KOPT-K1 (cell line): Measurements from ENCODE around the gene ZFP82.
A peak's percentile ranks its signal among the peaks of the same experiment; 100 is the strongest.

Source experiments
- H3K27ac ChIP-seq: fragments of 200-600 bp; sonication (generic); 2 replicates; pipeline ENCODE4 v1.5.1; 2016; ENCODE audit warnings: antibody characterized with exemption, mild to moderate bottlenecking, low read depth, low read length; ENCODE audit not compliant: poor library complexity, severe bottlenecking
- H3K36me3 ChIP-seq: fragments of 200-600 bp; sonication (generic); 2 replicates; pipeline ENCODE4 v1.5.1; 2017; ENCODE audit warnings: antibody characterized with exemption, mild to moderate bottlenecking, low read length, moderate library complexity; ENCODE audit not compliant: insufficient read depth
- H3K9me3 ChIP-seq: fragments of 200-600 bp; sonication (generic); 2 replicates; pipeline ENCODE4 v1.5.1; 2017; ENCODE audit warnings: antibody characterized with exemption, low read length, mild to moderate bottlenecking; ENCODE audit not compliant: insufficient read depth, poor library complexity, severe bottlenecking

The ZFP82 gene

DNA sequence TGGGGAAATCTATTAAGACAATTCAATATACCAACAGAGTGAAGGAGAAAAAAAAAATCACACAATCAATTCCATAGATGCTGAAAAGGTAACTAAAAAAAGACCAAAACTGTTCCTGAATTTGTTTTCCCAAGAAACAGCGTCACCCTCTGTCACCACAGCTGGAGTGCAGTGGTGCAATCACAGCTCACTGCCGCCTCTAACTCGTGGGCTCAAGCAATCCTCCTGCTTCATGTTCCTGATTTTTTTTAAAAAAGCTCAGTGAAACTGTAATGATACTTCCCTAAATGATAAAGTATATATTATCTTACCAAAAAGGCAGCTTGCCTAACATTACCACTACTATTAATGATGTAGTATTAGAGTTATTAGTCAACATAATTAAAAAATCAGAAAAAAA, 19.9 kb downstream of the ZFP82 start:
- Histone ChIP-seq H3K36me3 (peaks cover 99% of the 10 kb centered on the region), H3K27ac (no peak overlapping the region), H3K9me3 (peaks cover 99% of the 10 kb centered on the region)

DNA sequence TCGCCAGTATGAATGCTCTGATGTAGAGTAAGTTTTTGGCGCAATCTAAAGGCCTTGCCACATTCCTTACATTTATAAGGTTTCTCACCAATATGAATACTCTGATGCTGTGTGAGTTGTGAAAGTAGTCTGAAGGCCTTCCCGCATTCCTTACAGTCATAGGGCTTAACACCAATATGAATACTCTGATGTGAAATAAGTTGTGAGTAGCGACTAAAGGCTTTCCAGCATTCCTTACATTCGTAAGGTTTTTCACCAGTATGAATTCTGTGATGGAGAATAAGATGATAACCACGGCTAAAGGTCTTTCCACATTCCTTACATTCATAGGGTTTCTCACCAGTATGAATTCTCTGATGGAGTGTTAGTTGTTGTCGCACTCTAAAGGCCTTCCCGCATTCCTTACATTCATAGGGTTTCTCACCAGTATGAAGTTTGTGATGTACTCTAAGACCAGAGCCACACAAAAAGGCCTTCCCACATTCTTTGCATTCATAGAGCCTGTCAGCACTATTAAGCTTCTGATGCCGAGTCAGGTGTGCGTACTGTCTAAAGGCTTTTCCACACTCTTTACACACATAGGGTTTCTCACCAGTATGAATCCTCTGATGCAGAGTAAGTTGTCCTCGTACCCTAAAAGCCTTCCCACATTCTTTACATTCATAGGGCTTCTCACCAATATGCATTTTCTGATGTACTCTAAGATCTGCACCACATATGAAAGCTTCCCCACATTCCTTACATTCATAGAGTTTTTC, 25.3 kb downstream of the ZFP82 start:
- no peak overlapping the region for H3K27ac ChIP-seq
- peaks cover 81% of the 10 kb centered on the region for H3K36me3 ChIP-seq
- H3K9me3 ChIP-seq: peaks cover 94% of the 10 kb centered on the region

DNA sequence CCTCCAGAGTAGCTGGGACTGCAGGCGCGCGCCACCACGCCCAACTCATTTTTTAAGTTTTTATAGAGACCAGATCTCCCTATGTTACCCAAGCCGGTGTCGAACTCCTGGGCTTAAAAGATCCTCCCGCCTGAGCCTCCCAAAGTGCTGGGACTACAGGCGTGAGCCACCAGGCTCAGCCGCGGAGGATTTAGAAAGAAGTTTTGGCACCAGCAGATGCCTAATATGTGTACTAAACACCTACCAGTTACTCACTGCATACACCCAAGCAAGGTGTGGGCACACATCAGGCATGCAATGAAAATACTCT, 39.0 kb downstream of the ZFP82 start:
- H3K9me3 ChIP-seq: peaks cover 7% of the 10 kb centered on the region
- H3K36me3 ChIP-seq: no peaks in the 10 kb centered on the region
- peak overlapping the region; percentile 67 for H3K27ac ChIP-seq

DNA sequence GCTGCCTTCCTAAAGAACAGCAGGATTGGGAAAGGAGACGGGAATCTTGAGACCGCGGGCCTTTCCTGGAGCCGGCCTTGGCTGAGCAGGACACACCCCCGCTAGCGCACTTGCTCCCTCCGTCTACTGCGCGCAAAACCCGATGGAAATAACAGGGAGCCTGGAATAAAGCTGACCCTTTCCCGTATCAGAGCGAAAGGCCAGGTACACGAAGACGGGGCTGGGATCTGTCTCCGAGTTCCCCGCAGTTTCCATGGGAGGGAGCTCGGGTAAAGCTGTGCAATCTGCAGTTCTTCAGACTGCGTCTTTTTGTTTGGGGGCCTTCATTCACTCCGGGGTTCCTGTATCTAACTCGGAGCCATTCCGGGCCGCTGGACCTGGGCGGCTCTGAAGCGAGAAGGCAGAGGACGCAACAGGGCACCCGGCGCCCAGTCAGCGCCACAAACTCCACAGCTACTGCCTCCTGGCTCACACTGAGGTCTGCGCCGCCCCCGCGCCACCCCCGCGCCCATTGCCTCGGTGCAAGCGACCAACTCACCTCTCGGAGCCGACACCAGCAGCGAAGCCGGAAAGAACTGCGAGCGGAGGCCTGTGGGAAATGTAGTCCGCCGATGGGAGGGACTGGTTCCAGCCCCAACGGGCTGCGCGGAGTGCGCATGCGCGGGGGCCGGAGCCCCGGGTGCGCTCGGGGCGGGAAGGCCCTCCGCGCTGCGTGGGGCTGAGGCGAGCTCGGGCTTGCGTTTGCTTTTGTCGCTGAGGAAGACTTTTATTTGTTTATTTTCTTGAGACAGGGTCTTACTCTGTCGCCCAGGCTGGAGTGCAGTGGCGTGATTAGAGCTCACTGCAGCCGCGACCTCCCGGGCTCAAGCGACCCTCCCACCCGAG, 39.6 kb downstream of the ZFP82 start, which contains the start of gene ZFP14:
Gene ZFP14 (minus strand): TSS at position 577 of the 885 bp plus-strand sequence. CDS start 11,309 bp downstream, outside the sequence.
- Histone ChIP-seq H3K36me3 (no peaks in the 10 kb centered on the region), H3K9me3 (peaks cover 10% of the 10 kb centered on the region), H3K27ac (peak within 1 kb of the TSS; percentile 67)

DNA sequence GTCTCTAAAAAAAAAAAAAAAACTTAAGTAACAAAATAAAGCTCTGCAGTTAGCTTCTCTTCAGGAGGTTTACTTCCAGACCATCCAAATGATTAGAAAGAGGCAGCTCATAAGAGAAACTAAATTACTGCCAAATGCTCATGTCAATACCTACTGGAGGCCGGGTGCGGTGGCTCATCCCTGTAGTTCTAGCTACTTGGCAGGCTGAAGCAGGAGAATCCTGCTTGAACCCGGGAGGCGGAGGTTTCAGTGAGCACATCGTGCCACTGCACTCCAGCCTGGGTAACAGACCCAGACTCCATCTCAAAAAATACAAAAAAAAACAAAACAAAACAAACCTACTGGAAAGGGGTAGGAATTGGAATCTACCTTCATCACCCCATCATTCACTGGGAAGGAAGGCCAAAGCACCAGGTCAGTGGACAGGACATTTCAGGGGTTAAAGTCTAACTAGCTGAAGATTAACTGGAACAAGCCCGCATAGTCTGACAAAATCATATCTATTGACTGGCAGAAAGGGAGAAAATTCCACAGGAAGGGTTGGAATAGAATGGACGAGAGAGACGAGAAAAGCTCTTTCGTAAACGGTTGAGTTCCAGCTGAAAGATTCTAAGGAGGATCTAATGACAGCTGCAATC, 40.8 kb downstream of the ZFP82 start:
- no peak overlapping the region for H3K27ac ChIP-seq
- peaks cover 15% of the 10 kb centered on the region for H3K9me3 ChIP-seq
- 0 out of 2 replicates have a peak, but pooled peaks cover 4% of the 10 kb centered on the region for H3K36me3 ChIP-seq

DNA sequence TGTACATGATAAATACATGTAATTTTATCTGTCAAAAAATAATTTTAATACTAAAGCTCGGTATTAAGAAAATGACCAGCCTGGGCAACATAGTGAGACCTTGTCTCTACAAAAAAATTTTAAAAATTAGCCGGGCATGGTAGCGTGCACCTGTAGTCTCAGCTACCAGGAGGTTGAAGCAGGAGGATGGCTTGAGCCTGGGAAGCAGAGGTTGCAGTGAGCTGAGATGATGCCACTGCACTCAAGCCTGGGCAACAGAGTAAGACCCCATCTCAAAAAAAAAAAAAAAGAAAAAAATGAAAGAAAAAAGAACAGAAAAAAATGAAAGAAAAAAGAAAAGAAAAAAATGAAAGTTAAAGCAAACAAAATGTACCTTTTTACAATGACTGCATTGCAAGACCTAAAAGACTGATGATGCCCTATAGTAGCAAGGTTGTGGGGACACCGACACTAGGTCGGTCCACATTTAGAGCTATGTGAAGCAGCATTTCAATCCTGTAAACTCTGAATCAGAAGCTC, 44.7 kb downstream of the ZFP82 start:
- Histone ChIP-seq H3K9me3 (peaks cover 38% of the 10 kb centered on the region), H3K36me3 (peaks cover 16% of the 10 kb centered on the region; the same call in 1 of the 2 replicates), H3K27ac (no peak overlapping the region)

DNA sequence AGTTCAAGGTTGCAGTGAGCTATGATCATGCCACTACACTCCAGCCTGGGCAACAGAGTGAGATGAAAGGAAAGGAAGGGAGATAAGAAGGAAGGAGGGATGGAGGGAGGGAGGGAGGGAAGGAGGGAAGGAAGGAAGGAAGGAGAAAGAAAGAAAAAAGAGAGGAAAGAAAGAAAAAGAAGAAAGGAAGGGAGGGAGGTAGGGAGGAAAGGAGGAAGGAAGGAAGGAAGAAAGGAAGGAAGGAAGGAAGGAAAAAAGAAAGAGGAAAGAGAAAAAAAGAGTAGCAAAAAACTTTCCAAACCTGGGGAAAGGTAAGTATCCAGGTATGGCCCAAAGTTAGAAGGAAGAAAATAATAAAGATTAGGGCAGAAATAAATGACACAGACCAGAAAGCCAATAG, 46.6 kb downstream of the ZFP82 start:
- H3K9me3 ChIP-seq: peaks cover 38% of the 10 kb centered on the region
- H3K36me3 ChIP-seq: peaks cover 30% of the 10 kb centered on the region
- no peak overlapping the region for H3K27ac ChIP-seq

DNA sequence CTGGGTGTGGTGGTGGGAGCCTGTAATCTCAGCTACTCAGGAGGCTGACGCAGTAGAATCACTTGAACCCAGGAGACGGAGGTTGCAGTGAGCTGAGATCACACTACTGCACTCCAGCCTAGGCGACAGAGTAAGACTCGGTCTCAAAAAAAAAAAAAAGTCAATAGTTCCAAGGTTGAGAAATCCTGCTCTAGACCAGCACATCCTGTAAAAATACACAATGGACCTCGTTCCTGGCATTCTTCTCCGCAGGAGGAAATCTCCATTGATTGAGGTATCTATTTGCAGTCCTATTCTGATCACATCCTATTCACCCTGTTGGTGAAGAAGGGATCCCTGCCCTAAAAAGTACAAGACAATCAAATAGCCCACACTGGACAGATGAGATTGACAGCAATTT, 54.6 kb downstream of the ZFP82 start:
- Histone ChIP-seq H3K9me3 (peaks cover 25% of the 10 kb centered on the region), H3K27ac (no peak overlapping the region), H3K36me3 (peaks cover 87% of the 10 kb centered on the region)
